GM21529 (cell line): ENCODE measurements around the gene TCF7L2.

Experiments used
- ATAC-seq: cut with Tn5 transposase; IDR thresholded peaks from one replicate; pipeline ENCODE4 v1.9.1; 2021; ENCODE audit not compliant: unreplicated experiment

TCF7L2 gene

GRCh38 chr10:113042868-113043267 is 92.8 kb downstream of the TCF7L2 start:
- no peak for ATAC-seq

GRCh38 chr10:113044016-113044755 is 94.1 kb downstream of the TCF7L2 start:
- ATAC-seq: no peak

- ATAC-seq: no peak
These were observed 95.4 kb downstream of the TCF7L2 start for GRCh38 chr10:113045147-113046055.

- no peak for ATAC-seq
These were observed 97.1 kb downstream of the TCF7L2 start for GRCh38 chr10:113047151-113047550.

- no peak for ATAC-seq
These were observed 97.5 kb downstream of the TCF7L2 start for GRCh38 chr10:113047605-113047962.

GRCh38 chr10:113047963-113048781 is 98.1 kb downstream of the TCF7L2 start:
- no peak for ATAC-seq

GRCh38 chr10:113049881-113050280 is 99.8 kb downstream of the TCF7L2 start:
- ATAC-seq: no peak

- ATAC-seq: no peak
These were observed 102.2 kb downstream of the TCF7L2 start for GRCh38 chr10:113052076-113052830.

GRCh38 chr10:113053091-113053490 is 103.0 kb downstream of the TCF7L2 start:
- no peak for ATAC-seq

GRCh38 chr10:113053881-113054280 is 103.8 kb downstream of the TCF7L2 start:
- no peak for ATAC-seq

GRCh38 chr10:113055458-113055857 is 105.4 kb downstream of the TCF7L2 start:
- no peak for ATAC-seq

GRCh38 chr10:113056030-113056429 is 106.0 kb downstream of the TCF7L2 start:
- ATAC-seq: no peak

GRCh38 chr10:113056441-113057021 is 106.5 kb downstream of the TCF7L2 start:
- no peak for ATAC-seq

- ATAC-seq: no peak
These were observed 108.0 kb downstream of the TCF7L2 start for GRCh38 chr10:113057948-113058522.

GRCh38 chr10:113058523-113059370 is 108.7 kb downstream of the TCF7L2 start:
- ATAC-seq: no peak

GRCh38 chr10:113059371-113059780 is 109.3 kb downstream of the TCF7L2 start:
- no peak for ATAC-seq

- no peak for ATAC-seq
These were observed 110.4 kb downstream of the TCF7L2 start for GRCh38 chr10:113060201-113061053.

GRCh38 chr10:113061054-113061430 is 111.0 kb downstream of the TCF7L2 start:
- no peak for ATAC-seq
